Measurements from ENCODE around the gene GNS. TPM values are rescaled to one million over a fixed set of nuclear protein-coding genes. Genes with fewer than 3 reads are reported as not detected.

GNS gene
- total RNA-seq, 4 donors from 2014 or later: 18.9 to 55.5 (median 35.5) TPM

DNA sequence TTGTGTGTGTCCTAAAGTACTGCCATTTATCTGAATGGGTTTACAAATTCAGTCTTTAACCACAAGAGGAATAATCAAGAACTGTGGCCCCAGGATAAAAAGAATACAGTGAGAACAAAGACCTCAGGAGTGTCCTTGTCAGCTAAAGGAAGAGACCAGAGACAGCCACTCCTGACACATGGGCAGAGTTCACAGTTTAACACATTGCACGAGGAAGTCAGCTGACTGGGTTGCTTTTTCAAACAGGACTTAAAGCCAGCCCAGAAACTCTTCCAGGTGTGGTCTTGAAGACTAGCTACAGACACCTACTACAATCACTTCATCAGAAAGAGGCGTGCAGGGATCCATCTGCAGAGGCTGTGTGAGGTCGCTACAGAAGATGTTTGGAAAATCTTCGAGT lies 42.8 kb downstream of the GNS start:
- intact Hi-C loops (cut with DNase I): no loop called here
- no peak for DNase-seq
- TF ChIP-seq, protein P1, sequence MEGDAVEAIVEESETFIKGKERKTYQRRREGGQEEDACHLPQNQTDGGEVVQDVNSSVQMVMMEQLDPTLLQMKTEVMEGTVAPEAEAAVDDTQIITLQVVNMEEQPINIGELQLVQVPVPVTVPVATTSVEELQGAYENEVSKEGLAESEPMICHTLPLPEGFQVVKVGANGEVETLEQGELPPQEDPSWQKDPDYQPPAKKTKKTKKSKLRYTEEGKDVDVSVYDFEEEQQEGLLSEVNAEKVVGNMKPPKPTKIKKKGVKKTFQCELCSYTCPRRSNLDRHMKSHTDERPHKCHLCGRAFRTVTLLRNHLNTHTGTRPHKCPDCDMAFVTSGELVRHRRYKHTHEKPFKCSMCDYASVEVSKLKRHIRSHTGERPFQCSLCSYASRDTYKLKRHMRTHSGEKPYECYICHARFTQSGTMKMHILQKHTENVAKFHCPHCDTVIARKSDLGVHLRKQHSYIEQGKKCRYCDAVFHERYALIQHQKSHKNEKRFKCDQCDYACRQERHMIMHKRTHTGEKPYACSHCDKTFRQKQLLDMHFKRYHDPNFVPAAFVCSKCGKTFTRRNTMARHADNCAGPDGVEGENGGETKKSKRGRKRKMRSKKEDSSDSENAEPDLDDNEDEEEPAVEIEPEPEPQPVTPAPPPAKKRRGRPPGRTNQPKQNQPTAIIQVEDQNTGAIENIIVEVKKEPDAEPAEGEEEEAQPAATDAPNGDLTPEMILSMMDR (IDR thresholded peaks at IDR 0.05): no peak
- no peak for TF ChIP-seq POLR2A (IDR thresholded peaks at IDR 0.05)
- Histone ChIP-seq H3K4me3 (no peak overlapping the region), H3K27me3 (no peaks in the 10 kb centered on the region), H3K4me1 (no peaks in the 10 kb centered on the region), H3K36me3 (peaks cover 0 to 95% (median 20%) of the 10 kb centered on the region in 3 donors), H3K9me3 (no peaks in the 10 kb centered on the region), H3K27ac (no peak overlapping the region)
- WGBS, 2 donors: 93 to 100% methylated on average over 4 of the region's 4 CpGs

DNA sequence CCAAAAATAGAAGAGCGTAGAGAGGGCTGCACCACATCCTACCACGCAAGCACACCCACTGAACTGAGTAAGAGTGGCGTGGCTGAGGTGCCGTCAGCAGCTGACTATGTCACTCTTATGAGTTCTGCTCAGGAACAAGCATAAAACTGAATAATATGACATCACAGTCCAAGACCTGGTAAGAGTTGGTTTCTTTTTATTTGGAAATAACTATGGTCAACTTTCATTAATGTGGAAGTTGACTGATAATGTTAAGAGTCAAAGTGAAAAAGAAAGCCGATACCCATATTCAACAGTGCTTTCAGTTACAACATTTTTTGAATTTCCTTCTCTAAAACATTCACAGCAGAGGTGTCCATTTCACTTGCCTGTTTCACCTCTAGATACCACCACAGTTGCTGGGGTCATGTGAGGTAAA lies 44.6 kb downstream of the GNS start:
- WGBS, 2 donors: 69 to 77% methylated on average over 5 of the region's 5 CpGs
- DNase-seq: no peak
- Histone ChIP-seq H3K9me3 (no peaks in the 10 kb centered on the region), H3K4me1 (no peaks in the 10 kb centered on the region), H3K27me3 (no peaks in the 10 kb centered on the region), H3K27ac (no peak overlapping the region), H3K4me3 (no peak overlapping the region), H3K36me3 (peaks cover 0 to 77% (median 16%) of the 10 kb centered on the region in 3 donors)
- intact Hi-C loops (cut with DNase I): no loop called here
- TF ChIP-seq, protein P1 (IDR thresholded peaks at IDR 0.05): no peak
- no peak for TF ChIP-seq POLR2A (IDR thresholded peaks at IDR 0.05)

DNA sequence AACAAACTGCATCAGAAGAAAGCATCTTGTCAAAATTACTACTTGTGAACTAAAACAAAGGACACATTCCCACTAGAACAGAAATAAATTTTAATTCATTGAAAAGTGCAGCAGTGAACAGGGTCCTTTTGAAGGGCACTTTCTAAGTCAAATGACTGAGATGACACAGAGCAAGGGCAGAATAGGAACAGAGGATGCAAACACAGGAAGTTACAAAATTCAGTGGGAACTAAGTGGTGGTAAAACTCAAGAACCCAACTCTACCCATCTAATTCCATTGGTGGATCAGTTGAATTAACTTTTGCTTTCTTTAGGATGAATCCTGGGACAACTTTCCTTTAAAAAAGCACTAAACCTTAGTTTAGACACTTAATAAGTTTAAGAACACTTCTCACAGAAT lies 45.8 kb downstream of the GNS start:
- TF ChIP-seq, protein P1 (IDR thresholded peaks at IDR 0.05): no peak
- TF ChIP-seq POLR2A (IDR thresholded peaks at IDR 0.05): no peak
- intact Hi-C loops (cut with DNase I): no loop called here
- no peak for DNase-seq
- no peaks in the 10 kb centered on the region for H3K27me3 ChIP-seq
- no peak overlapping the region for H3K27ac ChIP-seq
- H3K4me1 ChIP-seq: no peaks in the 10 kb centered on the region
- H3K4me3 ChIP-seq: no peak overlapping the region
- peaks cover 0 to 67% (median 16%) of the 10 kb centered on the region in 3 donors for H3K36me3 ChIP-seq
- H3K9me3 ChIP-seq: no peaks in the 10 kb centered on the region

DNA sequence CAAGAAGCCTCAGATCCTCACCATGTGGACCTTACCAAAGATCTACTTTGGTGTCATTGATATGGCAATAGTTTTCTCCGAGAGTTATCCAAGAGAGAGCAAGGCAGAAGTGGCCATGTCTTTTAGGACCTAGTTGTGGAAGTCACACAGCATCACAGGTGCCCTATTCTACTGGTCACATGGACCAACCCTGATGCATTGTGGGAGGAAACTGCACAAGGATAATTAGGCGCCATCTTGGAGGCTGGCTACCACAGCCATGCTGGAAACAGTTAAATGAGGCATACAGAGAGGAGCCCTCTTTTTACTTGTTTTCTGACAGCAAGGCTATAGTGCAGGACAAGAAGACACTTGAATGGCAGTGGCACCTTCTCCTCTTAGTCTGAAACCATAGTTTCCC lies 49.8 kb downstream of the GNS start:
- intact Hi-C loops (cut with DNase I): no loop called here
- no peak overlapping the region for H3K4me3 ChIP-seq
- WGBS, 2 donors: 80 to 100% methylated on average over 1 of the region's 2 CpGs
- H3K36me3 ChIP-seq: peaks cover 0 to 28% (median 3%) of the 10 kb centered on the region in 3 donors
- TF ChIP-seq, protein P1 (IDR thresholded peaks at IDR 0.05): no peak
- no peak for TF ChIP-seq POLR2A (IDR thresholded peaks at IDR 0.05)
- DNase-seq: no peak
- H3K27me3 ChIP-seq: no peaks in the 10 kb centered on the region
- H3K27ac ChIP-seq: no peak overlapping the region
- H3K4me1 ChIP-seq: no peaks in the 10 kb centered on the region
- no peaks in the 10 kb centered on the region for H3K9me3 ChIP-seq

DNA sequence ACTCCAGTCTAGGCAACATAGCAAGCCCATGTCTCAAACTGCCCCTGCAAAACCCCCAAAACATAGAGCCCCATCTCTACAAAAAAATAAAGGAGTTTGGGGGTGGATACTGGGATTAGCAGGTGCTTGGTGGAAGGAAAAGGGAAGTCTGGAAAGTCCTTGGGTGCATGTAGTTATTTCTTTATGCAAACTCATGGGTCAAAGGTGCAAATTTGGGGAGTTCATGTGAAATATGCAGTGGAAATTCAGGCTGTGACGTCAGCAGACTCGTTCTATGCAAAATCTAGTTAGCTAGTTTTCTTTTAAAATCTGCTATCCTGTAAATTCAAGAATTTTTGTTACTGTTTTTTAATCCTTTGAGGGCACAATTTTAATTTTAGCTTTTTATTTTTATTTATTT lies 51.3 kb downstream of the GNS start:
- DNase-seq: no peak
- no peak overlapping the region for H3K27ac ChIP-seq
- H3K9me3 ChIP-seq: no peaks in the 10 kb centered on the region
- H3K27me3 ChIP-seq: no peaks in the 10 kb centered on the region
- no peaks in the 10 kb centered on the region for H3K4me1 ChIP-seq
- TF ChIP-seq, protein P1 (IDR thresholded peaks at IDR 0.05): no peak
- no peak for TF ChIP-seq POLR2A (IDR thresholded peaks at IDR 0.05)
- WGBS, 2 donors: 88 to 92% methylated on average over 2 of the region's 2 CpGs
- intact Hi-C loops (cut with DNase I): no loop called here
- no peak overlapping the region for H3K4me3 ChIP-seq
- H3K36me3 ChIP-seq: peaks cover 0 to 14% (median 0%) of the 10 kb centered on the region in 3 donors

Measured in esophagus squamous epithelium (tissue), 5 donors.